ENCODE data around the gene CD79A.

CD79A gene

DNA sequence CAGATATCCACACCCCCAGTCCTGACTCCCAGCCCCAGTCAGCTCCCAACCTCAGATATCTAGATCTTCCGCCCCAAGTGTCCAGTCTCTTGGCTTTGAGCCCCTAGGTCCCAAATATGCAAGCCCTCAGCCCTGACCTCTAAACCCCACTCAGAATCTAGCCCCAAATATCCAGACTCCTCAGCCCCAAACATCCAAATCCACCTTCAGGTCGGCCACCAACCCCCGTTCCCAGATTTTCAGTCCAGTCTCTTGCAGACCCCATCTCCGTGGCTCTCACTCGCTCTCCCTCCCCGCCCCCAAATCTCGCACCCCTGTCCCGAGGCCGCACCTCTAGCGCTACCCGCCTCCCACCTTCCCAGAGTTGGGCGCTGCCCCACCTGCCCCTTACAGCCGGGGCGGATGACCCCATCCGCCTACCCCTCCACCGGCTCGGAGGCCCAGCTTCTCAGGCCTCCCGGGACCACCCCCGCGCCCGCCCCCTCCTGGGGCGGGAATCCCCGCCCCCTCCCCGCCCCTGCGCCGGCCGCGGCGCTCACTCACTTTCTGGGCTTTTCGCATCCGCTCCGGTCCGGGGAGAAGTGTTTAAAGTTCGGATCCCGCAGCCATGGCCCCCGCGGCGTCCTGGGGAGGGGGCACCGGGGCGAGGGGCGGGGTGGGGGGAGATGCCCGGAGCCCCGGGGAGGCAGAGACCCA, 50.6 kb downstream of the CD79A start:
- Histone ChIP-seq H3K27me3 (ENCODE audit: insufficient read depth, poor library complexity, severe bottlenecking) (peaks cover 29% of the 10 kb centered on the region), H3K27ac (replicated peaks) (no peak overlapping the region), H3K4me3 (replicated peaks; ENCODE audit: insufficient read depth, low read length) (peak overlapping the region; percentile 42)
- DNase-seq (ENCODE audit: low read depth in 1 of 2, low spot score in 1 of 2), result no peak
- TF ChIP-seq POLR2AphosphoS5 (IDR thresholded peaks at IDR 0.05; ENCODE audit: low read depth) (no peak), REST (IDR thresholded peaks at IDR 0.05; ENCODE audit: insufficient replicate concordance, low read depth) (no peak), GABPA (IDR thresholded peaks at IDR 0.05; ENCODE audit: low read depth) (no peak), SPI1 (IDR thresholded peaks at IDR 0.05; ENCODE audit: borderline replicate concordance, low read depth) (no peak)
- TF ChIP-seq, protein P1, sequence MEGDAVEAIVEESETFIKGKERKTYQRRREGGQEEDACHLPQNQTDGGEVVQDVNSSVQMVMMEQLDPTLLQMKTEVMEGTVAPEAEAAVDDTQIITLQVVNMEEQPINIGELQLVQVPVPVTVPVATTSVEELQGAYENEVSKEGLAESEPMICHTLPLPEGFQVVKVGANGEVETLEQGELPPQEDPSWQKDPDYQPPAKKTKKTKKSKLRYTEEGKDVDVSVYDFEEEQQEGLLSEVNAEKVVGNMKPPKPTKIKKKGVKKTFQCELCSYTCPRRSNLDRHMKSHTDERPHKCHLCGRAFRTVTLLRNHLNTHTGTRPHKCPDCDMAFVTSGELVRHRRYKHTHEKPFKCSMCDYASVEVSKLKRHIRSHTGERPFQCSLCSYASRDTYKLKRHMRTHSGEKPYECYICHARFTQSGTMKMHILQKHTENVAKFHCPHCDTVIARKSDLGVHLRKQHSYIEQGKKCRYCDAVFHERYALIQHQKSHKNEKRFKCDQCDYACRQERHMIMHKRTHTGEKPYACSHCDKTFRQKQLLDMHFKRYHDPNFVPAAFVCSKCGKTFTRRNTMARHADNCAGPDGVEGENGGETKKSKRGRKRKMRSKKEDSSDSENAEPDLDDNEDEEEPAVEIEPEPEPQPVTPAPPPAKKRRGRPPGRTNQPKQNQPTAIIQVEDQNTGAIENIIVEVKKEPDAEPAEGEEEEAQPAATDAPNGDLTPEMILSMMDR (IDR thresholded peaks at IDR 0.05; ENCODE audit: insufficient read depth, low read length), result no peak

- Histone ChIP-seq H3K4me3 (replicated peaks; ENCODE audit: insufficient read depth, low read length) (peak within 1 kb of the TSS; percentile 42), H3K27ac (replicated peaks) (0 out of 2 replicates have a peak within 1 kb of the TSS, but pooled peaks have one; percentile 33), H3K27me3 (ENCODE audit: insufficient read depth, poor library complexity, severe bottlenecking) (peaks cover 28% of the 10 kb centered on the region)
- TF ChIP-seq POLR2AphosphoS5 (IDR thresholded peaks at IDR 0.05; ENCODE audit: low read depth) (no peak), GABPA (IDR thresholded peaks at IDR 0.05; ENCODE audit: low read depth) (no peak), SPI1 (IDR thresholded peaks at IDR 0.05; ENCODE audit: borderline replicate concordance, low read depth) (no peak), REST (IDR thresholded peaks at IDR 0.05; ENCODE audit: insufficient replicate concordance, low read depth) (no peak)
- TF ChIP-seq, protein P1 (IDR thresholded peaks at IDR 0.05; ENCODE audit: insufficient read depth, low read length), result no peak
- DNase-seq (ENCODE audit: low read depth in 1 of 2, low spot score in 1 of 2), result peak; percentile 43 to 45
Observed at GRCh38 chr19:41928221-41928683, 51.2 kb downstream of the CD79A start, which contains the start of gene ERFL. Gene ERFL, minus strand, starts transcription at chr19:41928449. Its CDS starts 15,530 bp downstream, at chr19:41912919.

GRCh38 chr19:41928754-41929535, 51.9 kb downstream of the CD79A start:
- DNase-seq (ENCODE audit: low read depth in 1 of 2, low spot score in 1 of 2), result peak; percentile 27 to 54
- TF ChIP-seq REST (IDR thresholded peaks at IDR 0.05; ENCODE audit: insufficient replicate concordance, low read depth), result peak; percentile 23
- peak; percentile 58 for TF ChIP-seq POLR2AphosphoS5 (IDR thresholded peaks at IDR 0.05; ENCODE audit: low read depth)
- TF ChIP-seq SPI1 (IDR thresholded peaks at IDR 0.05; ENCODE audit: borderline replicate concordance, low read depth), result peak; percentile 85
- no peak for TF ChIP-seq GABPA (IDR thresholded peaks at IDR 0.05; ENCODE audit: low read depth)
- TF ChIP-seq, protein P1 (IDR thresholded peaks at IDR 0.05; ENCODE audit: insufficient read depth, low read length), result no peak
- 0 out of 2 replicates have a peak overlapping the region, but pooled peaks have one; percentile 33 for H3K27ac ChIP-seq (replicated peaks)
- peak overlapping the region; percentile 42 for H3K4me3 ChIP-seq (replicated peaks; ENCODE audit: insufficient read depth, low read length)
- peaks cover 28% of the 10 kb centered on the region for H3K27me3 ChIP-seq (ENCODE audit: insufficient read depth, poor library complexity, severe bottlenecking)

Data from HL-60 (cell line).